ENCODE measurements around the gene UBE2H.

DNA sequence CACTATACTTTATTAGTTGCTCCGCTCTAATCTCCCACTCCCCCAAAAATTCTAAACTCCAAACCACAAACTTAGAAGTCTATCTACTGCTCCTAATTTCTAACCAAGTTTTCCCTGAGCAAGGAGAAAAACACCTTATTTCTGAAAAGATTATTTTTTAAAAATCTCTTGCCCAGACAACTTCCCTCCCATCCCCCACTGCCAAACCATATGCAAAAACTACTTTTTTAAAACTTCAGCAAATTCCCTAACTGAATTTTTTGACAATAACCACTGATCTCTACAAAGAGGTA, 1.9 kb downstream of the UBE2H start:
- TF ChIP-seq, protein P1, sequence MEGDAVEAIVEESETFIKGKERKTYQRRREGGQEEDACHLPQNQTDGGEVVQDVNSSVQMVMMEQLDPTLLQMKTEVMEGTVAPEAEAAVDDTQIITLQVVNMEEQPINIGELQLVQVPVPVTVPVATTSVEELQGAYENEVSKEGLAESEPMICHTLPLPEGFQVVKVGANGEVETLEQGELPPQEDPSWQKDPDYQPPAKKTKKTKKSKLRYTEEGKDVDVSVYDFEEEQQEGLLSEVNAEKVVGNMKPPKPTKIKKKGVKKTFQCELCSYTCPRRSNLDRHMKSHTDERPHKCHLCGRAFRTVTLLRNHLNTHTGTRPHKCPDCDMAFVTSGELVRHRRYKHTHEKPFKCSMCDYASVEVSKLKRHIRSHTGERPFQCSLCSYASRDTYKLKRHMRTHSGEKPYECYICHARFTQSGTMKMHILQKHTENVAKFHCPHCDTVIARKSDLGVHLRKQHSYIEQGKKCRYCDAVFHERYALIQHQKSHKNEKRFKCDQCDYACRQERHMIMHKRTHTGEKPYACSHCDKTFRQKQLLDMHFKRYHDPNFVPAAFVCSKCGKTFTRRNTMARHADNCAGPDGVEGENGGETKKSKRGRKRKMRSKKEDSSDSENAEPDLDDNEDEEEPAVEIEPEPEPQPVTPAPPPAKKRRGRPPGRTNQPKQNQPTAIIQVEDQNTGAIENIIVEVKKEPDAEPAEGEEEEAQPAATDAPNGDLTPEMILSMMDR (IDR thresholded peaks at IDR 0.05): no peak
- no peak for TF ChIP-seq POLR2A (IDR thresholded peaks at IDR 0.05)
